K562 (cell line): Measurements from ENCODE around the gene RECQL5. TPM values are rescaled to one million over a fixed set of nuclear protein-coding genes. Genes with fewer than 3 reads are reported as not detected.
A peak's percentile ranks its signal among the peaks of the same experiment; 100 is the strongest.

Experiments used
- ADNP ChIP-seq: fragments of 200-800 bp; sonication (Bioruptor generic); IDR thresholded peaks from 2 replicates; pipeline ENCODE4 v1.6.1; 2016; ENCODE audit warnings: missing genetic modification characterization, missing compliant biosample characterization
- BCOR ChIP-seq: fragments of 450-650 bp; IDR thresholded peaks from 2 replicates; pipeline ENCODE4 v1.6.1; 2016
- BRD4 ChIP-seq: fragments of 200-600 bp; sonication (generic); IDR thresholded peaks from 2 replicates; pipeline ENCODE4 v1.6.1; 2017; ENCODE audit warnings: inconsistent platforms
- CREM ChIP-seq: IDR thresholded peaks from 2 replicates; pipeline ENCODE4 v1.6.1; 2014; ENCODE audit warnings: antibody characterized with exemption, low read depth
- EGR1 ChIP-seq: fragments of 450-650 bp; conservative IDR thresholded peaks from 2 replicates; pipeline ENCODE4 v1.6.1; 2017; ENCODE audit warnings: mild to moderate bottlenecking
- ESRRA ChIP-seq: fragments of 450-650 bp; IDR thresholded peaks from 2 replicates; pipeline ENCODE4 v1.6.1; 2014; ENCODE audit warnings: low read depth, mild to moderate bottlenecking, moderate library complexity, borderline replicate concordance
- GABPB1 ChIP-seq: sonication (generic); formaldehyde crosslinking; IDR thresholded peaks from 2 replicates; pipeline ENCODE4 v1.8.0; 2022; ENCODE audit warnings: mild to moderate bottlenecking, missing genetic modification reagents
- HCFC1 ChIP-seq: IDR thresholded peaks from 2 replicates; pipeline ENCODE4 v1.6.1; 2012; ENCODE audit warnings: low read depth, low read length, improper control_type of control experiment
- HDAC2 ChIP-seq: fragments of 450-650 bp; IDR thresholded peaks from 2 replicates; pipeline ENCODE4 v1.6.1; 2016; ENCODE audit warnings: mild to moderate bottlenecking
- JUND ChIP-seq, 2 experiments: IDR thresholded peaks; 2 replicates in 1 of 2; 3 replicates in 1 of 2; pipeline ENCODE4 v1.6.1; 2011; ENCODE audit warnings: borderline replicate concordance in 2 of 2, low read depth in 2 of 2, low read length in 2 of 2, improper control_type of control experiment in 1 of 2, missing biosample characterization in 1 of 2, missing genetic modification characterization in 1 of 2, missing genetic modification reagents in 1 of 2
- MYC ChIP-seq, 2 experiments: fragments of 250-450 bp in 1 of 2; sonication (Bioruptor Pico) in 1 of 2; IDR thresholded peaks; 2 replicates each; pipeline versions ENCODE4 v1.5.1 to v1.6.1; 2012 to 2021; ENCODE audit warnings: low read depth in 2 of 2, borderline replicate concordance in 1 of 2, improper control_type of control experiment in 1 of 2, low read length in 1 of 2, mild to moderate bottlenecking in 1 of 2, moderate library complexity in 1 of 2
- NFIC ChIP-seq: fragments of 450-650 bp; IDR thresholded peaks from 2 replicates; pipeline ENCODE4 v1.6.1; 2017; ENCODE audit warnings: mild to moderate bottlenecking, inconsistent platforms
- SIN3B ChIP-seq: fragments of 450-650 bp; IDR thresholded peaks from 2 replicates; pipeline ENCODE4 v1.6.1; 2017; ENCODE audit warnings: low read depth, mild to moderate bottlenecking, moderate library complexity
- SRSF9 ChIP-seq: fragments of 200-400 bp; formaldehyde crosslinking; IDR thresholded peaks from 2 replicates; pipeline ENCODE4 v1.6.1; 2017; ENCODE audit warnings: low read depth, low read length, borderline replicate concordance
- ZKSCAN1 ChIP-seq: fragments of 150-350 bp; IDR thresholded peaks from 2 replicates; pipeline ENCODE4 v1.6.1; 2016; ENCODE audit warnings: low read depth, low read length
- ZNF140 ChIP-seq: fragments of 250-450 bp; sonication (Bioruptor Pico); IDR thresholded peaks from 2 replicates; pipeline ENCODE4 v1.8.0; 2021; ENCODE audit warnings: moderate library complexity, mild to moderate bottlenecking, inconsistent platforms
- ZNF263 ChIP-seq: sonication (generic); formaldehyde crosslinking; IDR thresholded peaks from 2 replicates; pipeline ENCODE4 v1.8.0; 2022; ENCODE audit warnings: mild to moderate bottlenecking, missing genetic modification reagents, borderline replicate concordance
- ZNF583 ChIP-seq: fragments of 250-450 bp; sonication (Bioruptor Pico); IDR thresholded peaks from 2 replicates; pipeline ENCODE4 v1.4.0; 2020
- ZSCAN29 ChIP-seq: fragments of 450-650 bp; IDR thresholded peaks from 2 replicates; pipeline ENCODE4 v1.6.1; 2017
- polyA plus RNA-seq, 8 experiments: library from polyadenylated mRNA; depleted of rRNA in 4 of 8; stranded (reverse) in 5 of 8; unstranded in 3 of 8; fragments of >200 nt; fragmentation: Nextera tagmentation in 2 of 8; fragmentation: Illumina TruSeq in 1 of 8; extraction: Ambion mirVana in 2 of 8; extraction: Trizol in 1 of 8; gene quantifications; 2 replicates each; pipeline versions ENCODE4 v1.2.1 to v1.2.3, GENCODE V29; 2011 to 2014; ENCODE audit warnings: inconsistent platforms in 1 of 8, missing spikeins in 1 of 8
- total RNA-seq, 7 experiments: library from RNA; depleted of rRNA in 6 of 7; stranded (reverse); fragments of >200 nt in 6 of 7; fragmentation: Illumina TruSeq in 2 of 7; extraction: Trizol in 2 of 7; gene quantifications; 2 replicates each; pipeline versions ENCODE4 v1.2.1 to v1.2.3, GENCODE V29; 2011 to 2021; ENCODE audit warnings: low replicate concordance in 1 of 7
- TF ChIP-seq, protein P1 (sequence below): sonication (generic); formaldehyde crosslinking; IDR thresholded peaks from 2 replicates; pipeline ENCODE4 v1.8.1; 2023; ENCODE audit warnings: mild to moderate bottlenecking, missing genetic modification reagents
- TF ChIP-seq, protein P2 (sequence below), 2 experiments: IDR thresholded peaks; 2 replicates each; pipeline ENCODE4 v1.6.1; 2011; ENCODE audit warnings: borderline replicate concordance in 1 of 2, control low read depth in 1 of 2, low read depth in 1 of 2, low read length in 1 of 2, mild to moderate bottlenecking in 1 of 2, mixed read lengths in 1 of 2, moderate library complexity in 1 of 2; ENCODE audit not compliant: insufficient read depth in 1 of 2, insufficient read length in 1 of 2, poor library complexity in 1 of 2, severe bottlenecking in 1 of 2; ENCODE audit errors: extremely low read depth in 1 of 2
- TF ChIP-seq, protein P3 (sequence below), 2 experiments: fragments of 450-650 bp; conservative IDR thresholded peaks; 2 replicates each; pipeline ENCODE4 v1.6.1; 2017; ENCODE audit warnings: mild to moderate bottlenecking in 2 of 2, moderate library complexity in 2 of 2
- TF ChIP-seq, protein P4 (sequence below): sonication (generic); formaldehyde crosslinking; IDR thresholded peaks from 2 replicates; pipeline ENCODE4 v1.9.0; 2022; ENCODE audit warnings: mild to moderate bottlenecking, missing genetic modification reagents

Gene RECQL5
- total and polyA plus RNA-seq, 9 of the 15 experiments (the other 6 are each of a cell fraction or from before 2014, with no cell fraction given): 4.1 to 34.8 (median 16.4) TPM

DNA sequence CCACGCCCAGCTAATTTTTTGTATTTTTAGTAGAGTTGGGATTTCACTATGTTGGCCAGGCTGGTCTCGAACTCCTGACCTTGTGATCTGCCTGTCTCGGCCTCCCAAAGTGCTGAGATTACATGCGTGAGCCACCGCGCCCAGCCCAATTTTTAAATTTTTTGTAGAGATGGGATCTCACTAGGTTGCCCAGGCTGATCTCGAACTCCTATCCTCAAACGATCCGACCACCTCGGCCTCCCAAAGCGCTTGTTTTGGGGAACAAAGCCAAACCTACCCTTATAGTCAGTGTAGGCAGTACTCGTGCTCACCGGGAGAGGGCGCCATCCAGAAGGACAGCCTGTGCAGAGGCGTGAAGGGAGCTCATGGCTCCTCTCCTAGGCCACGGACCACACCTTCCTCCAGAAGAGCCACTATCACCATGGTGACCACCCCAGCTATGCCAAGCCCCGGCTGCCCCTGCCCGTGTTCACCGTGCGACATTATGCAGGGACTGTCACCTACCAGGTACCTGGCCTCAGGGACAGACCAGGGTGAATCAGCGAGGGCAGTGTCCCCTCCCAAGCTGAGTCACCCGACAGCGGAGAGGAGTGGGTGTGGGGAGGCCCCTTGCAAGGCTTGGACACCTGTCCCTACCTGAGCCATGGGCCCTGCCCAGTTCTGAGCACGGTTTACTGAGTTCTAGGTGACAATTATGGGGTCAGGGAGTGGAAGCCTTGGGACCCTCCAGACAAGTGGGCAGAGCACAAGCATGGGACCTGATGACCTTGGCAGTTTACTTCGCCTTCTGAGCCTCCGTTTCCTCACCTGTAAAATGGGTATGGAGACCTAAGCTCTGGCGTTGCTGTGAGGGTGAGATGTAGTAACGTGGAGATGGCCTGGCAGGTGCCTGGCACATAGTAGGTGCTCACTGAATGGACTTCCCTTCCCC, 65.6 kb downstream of the RECQL5 start (continued):
- TF ChIP-seq, protein P1, sequence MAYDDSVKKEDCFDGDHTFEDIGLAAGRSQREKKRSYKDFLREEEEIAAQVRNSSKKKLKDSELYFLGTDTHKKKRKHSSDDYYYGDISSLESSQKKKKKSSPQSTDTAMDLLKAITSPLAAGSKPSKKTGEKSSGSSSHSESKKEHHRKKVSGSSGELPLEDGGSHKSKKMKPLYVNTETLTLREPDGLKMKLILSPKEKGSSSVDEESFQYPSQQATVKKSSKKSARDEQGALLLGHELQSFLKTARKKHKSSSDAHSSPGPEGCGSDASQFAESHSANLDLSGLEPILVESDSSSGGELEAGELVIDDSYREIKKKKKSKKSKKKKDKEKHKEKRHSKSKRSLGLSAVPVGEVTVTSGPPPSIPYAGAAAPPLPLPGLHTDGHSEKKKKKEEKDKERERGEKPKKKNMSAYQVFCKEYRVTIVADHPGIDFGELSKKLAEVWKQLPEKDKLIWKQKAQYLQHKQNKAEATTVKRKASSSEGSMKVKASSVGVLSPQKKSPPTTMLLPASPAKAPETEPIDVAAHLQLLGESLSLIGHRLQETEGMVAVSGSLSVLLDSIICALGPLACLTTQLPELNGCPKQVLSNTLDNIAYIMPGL (CRISPR knock-in tag): no peak
- peak; percentile 72 for TF ChIP-seq CREM
- TF ChIP-seq MYC (IDR thresholded peaks at IDR 0.05; ENCODE audit: low read depth, low read length): peak; percentile 68
- no peak for TF ChIP-seq MYC (CRISPR knock-in tag; IDR thresholded peaks at IDR 0.05; ENCODE audit: borderline replicate concordance, low read depth)
- TF ChIP-seq SIN3B: no peak
- TF ChIP-seq, protein P2, sequence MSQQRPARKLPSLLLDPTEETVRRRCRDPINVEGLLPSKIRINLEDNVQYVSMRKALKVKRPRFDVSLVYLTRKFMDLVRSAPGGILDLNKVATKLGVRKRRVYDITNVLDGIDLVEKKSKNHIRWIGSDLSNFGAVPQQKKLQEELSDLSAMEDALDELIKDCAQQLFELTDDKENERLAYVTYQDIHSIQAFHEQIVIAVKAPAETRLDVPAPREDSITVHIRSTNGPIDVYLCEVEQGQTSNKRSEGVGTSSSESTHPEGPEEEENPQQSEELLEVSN (IDR thresholded peaks at IDR 0.05; ENCODE audit: borderline replicate concordance in 1 of 2, extremely low read depth in 1 of 2, insufficient read depth in 1 of 2, insufficient read length in 1 of 2, low read depth in 1 of 2, low read length in 1 of 2, poor library complexity in 1 of 2, severe bottlenecking in 1 of 2): peak in 1 of 2 experiments; percentile 51
- peak; percentile 77; the same call in 1 of the 2 replicates for TF ChIP-seq ZNF263 (CRISPR knock-in tag)
- peak; percentile 91 for TF ChIP-seq ZKSCAN1
- peak; percentile 77 for TF ChIP-seq BCOR
- no peak for TF ChIP-seq BRD4
- TF ChIP-seq ZNF140: no peak
- TF ChIP-seq, protein P3, sequence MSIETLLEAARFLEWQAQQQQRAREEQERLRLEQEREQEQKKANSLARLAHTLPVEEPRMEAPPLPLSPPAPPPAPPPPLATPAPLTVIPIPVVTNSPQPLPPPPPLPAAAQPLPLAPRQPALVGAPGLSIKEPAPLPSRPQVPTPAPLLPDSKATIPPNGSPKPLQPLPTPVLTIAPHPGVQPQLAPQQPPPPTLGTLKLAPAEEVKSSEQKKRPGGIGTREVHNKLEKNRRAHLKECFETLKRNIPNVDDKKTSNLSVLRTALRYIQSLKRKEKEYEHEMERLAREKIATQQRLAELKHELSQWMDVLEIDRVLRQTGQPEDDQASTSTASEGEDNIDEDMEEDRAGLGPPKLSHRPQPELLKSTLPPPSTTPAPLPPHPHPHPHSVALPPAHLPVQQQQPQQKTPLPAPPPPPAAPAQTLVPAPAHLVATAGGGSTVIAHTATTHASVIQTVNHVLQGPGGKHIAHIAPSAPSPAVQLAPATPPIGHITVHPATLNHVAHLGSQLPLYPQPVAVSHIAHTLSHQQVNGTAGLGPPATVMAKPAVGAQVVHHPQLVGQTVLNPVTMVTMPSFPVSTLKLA (conservative IDR thresholded peaks at IDR 0.05): no peak; a peak in 1 of 4 replicates
- peak; percentile 28; the same call in 1 of the 2 replicates for TF ChIP-seq HCFC1
- TF ChIP-seq ZNF583 (CRISPR knock-in tag): no peak
- TF ChIP-seq ADNP (tag): peak; percentile 84
- TF ChIP-seq JUND (IDR thresholded peaks at IDR 0.05; ENCODE audit: borderline replicate concordance, low read depth, low read length): peak; percentile 39
- TF ChIP-seq JUND (tag; IDR thresholded peaks at IDR 0.05; ENCODE audit: borderline replicate concordance, low read depth, low read length): no peak; the same call in 2 of the 3 replicates
- peak; percentile 67 for TF ChIP-seq NFIC
- TF ChIP-seq ZSCAN29: no peak
- TF ChIP-seq HDAC2: peak; percentile 17; the same call in 1 of the 2 replicates
- TF ChIP-seq EGR1: peak; percentile 45
- no peak; the same call in 1 of the 2 replicates for TF ChIP-seq GABPB1 (CRISPR knock-in tag)
- peak; percentile 66 for TF ChIP-seq ESRRA
- TF ChIP-seq SRSF9: no peak
- TF ChIP-seq, protein P4, sequence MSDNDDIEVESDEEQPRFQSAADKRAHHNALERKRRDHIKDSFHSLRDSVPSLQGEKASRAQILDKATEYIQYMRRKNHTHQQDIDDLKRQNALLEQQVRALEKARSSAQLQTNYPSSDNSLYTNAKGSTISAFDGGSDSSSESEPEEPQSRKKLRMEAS (CRISPR knock-in tag): peak; percentile 67
